Measurements from ENCODE around the gene SIK2.

Gene SIK2

GRCh38 chr11:111735262-111736116 lies 133.2 kb downstream of the SIK2 start:
- in situ Hi-C loops (cut with MboI; ENCODE audit: low pct_unique_long_range_greater_than_20kb, low sequenced_read_pairs): no loop called here
- no peak for DNase-seq

- in situ Hi-C loops (cut with MboI; ENCODE audit: low pct_unique_long_range_greater_than_20kb, low sequenced_read_pairs): no loop called here
- DNase-seq: no peak
Measured at GRCh38 chr11:111736181-111736590, 133.9 kb downstream of the SIK2 start.

GRCh38 chr11:111736621-111737443 lies 134.6 kb downstream of the SIK2 start:
- no peak for DNase-seq
- in situ Hi-C loops (cut with MboI; ENCODE audit: low pct_unique_long_range_greater_than_20kb, low sequenced_read_pairs): no loop called here

GRCh38 chr11:111737444-111738210 lies 135.4 kb downstream of the SIK2 start:
- DNase-seq: no peak
- in situ Hi-C loops (cut with MboI; ENCODE audit: low pct_unique_long_range_greater_than_20kb, low sequenced_read_pairs): no loop called here

- in situ Hi-C loops (cut with MboI; ENCODE audit: low pct_unique_long_range_greater_than_20kb, low sequenced_read_pairs): no loop called here
- DNase-seq: no peak
Measured at GRCh38 chr11:111739299-111739698, 137.1 kb downstream of the SIK2 start.

- in situ Hi-C loops (cut with MboI; ENCODE audit: low pct_unique_long_range_greater_than_20kb, low sequenced_read_pairs): no loop called here
- no peak for DNase-seq
Measured at GRCh38 chr11:111741751-111742150, 139.5 kb downstream of the SIK2 start.

- DNase-seq: no peak
- in situ Hi-C loops (cut with MboI; ENCODE audit: low pct_unique_long_range_greater_than_20kb, low sequenced_read_pairs): no loop called here
Measured at GRCh38 chr11:111743700-111744099, 141.5 kb downstream of the SIK2 start.

- in situ Hi-C loops (cut with MboI; ENCODE audit: low pct_unique_long_range_greater_than_20kb, low sequenced_read_pairs): no loop called here
- DNase-seq: no peak
Measured at GRCh38 chr11:111745719-111746504, 143.7 kb downstream of the SIK2 start.

- no peak for DNase-seq
- in situ Hi-C loops (cut with MboI; ENCODE audit: low pct_unique_long_range_greater_than_20kb, low sequenced_read_pairs): no loop called here
Measured at GRCh38 chr11:111748035-111748804, 146.0 kb downstream of the SIK2 start.

- in situ Hi-C loops (cut with MboI; ENCODE audit: low pct_unique_long_range_greater_than_20kb, low sequenced_read_pairs): no loop called here
Measured at GRCh38 chr11:111749646-111750045, 147.4 kb downstream of the SIK2 start.

GRCh38 chr11:111756097-111756496 lies 153.8 kb downstream of the SIK2 start:
- no peak for DNase-seq
- in situ Hi-C loops (cut with MboI; ENCODE audit: low pct_unique_long_range_greater_than_20kb, low sequenced_read_pairs): no loop called here

More at GRCh38 chr11:111749646-111750045, 147.4 kb downstream of the SIK2 start:
- DNase-seq: no peak

- in situ Hi-C loops (cut with MboI; ENCODE audit: low pct_unique_long_range_greater_than_20kb, low sequenced_read_pairs): no loop called here
- DNase-seq: no peak
Measured at GRCh38 chr11:111759376-111759775, 157.1 kb downstream of the SIK2 start.

GRCh38 chr11:111759778-111760407 lies 157.6 kb downstream of the SIK2 start:
- in situ Hi-C loops (cut with MboI; ENCODE audit: low pct_unique_long_range_greater_than_20kb, low sequenced_read_pairs): no loop called here
- no peak for DNase-seq

GRCh38 chr11:111761036-111761435 lies 158.8 kb downstream of the SIK2 start:
- DNase-seq: no peak
- in situ Hi-C loops (cut with MboI; ENCODE audit: low pct_unique_long_range_greater_than_20kb, low sequenced_read_pairs): no loop called here

- no peak for DNase-seq
- in situ Hi-C loops (cut with MboI; ENCODE audit: low pct_unique_long_range_greater_than_20kb, low sequenced_read_pairs): no loop called here
Measured at GRCh38 chr11:111762526-111762925, 160.3 kb downstream of the SIK2 start.

GRCh38 chr11:111762981-111763643 lies 160.9 kb downstream of the SIK2 start:
- DNase-seq: no peak
- in situ Hi-C loops (cut with MboI; ENCODE audit: low pct_unique_long_range_greater_than_20kb, low sequenced_read_pairs): no loop called here

GRCh38 chr11:111764621-111765020 lies 162.4 kb downstream of the SIK2 start:
- in situ Hi-C loops (cut with MboI; ENCODE audit: low pct_unique_long_range_greater_than_20kb, low sequenced_read_pairs): no loop called here
- DNase-seq: no peak

All from KBM-7 (cell line).